CMK (cell line): ENCODE data around the gene FZD2.

Experiments used
- DNase-seq: peaks from one replicate; pipeline ENCODE4 v3.0.0-alpha.2; 2010; ENCODE audit warnings: low read depth

FZD2 gene

DNA sequence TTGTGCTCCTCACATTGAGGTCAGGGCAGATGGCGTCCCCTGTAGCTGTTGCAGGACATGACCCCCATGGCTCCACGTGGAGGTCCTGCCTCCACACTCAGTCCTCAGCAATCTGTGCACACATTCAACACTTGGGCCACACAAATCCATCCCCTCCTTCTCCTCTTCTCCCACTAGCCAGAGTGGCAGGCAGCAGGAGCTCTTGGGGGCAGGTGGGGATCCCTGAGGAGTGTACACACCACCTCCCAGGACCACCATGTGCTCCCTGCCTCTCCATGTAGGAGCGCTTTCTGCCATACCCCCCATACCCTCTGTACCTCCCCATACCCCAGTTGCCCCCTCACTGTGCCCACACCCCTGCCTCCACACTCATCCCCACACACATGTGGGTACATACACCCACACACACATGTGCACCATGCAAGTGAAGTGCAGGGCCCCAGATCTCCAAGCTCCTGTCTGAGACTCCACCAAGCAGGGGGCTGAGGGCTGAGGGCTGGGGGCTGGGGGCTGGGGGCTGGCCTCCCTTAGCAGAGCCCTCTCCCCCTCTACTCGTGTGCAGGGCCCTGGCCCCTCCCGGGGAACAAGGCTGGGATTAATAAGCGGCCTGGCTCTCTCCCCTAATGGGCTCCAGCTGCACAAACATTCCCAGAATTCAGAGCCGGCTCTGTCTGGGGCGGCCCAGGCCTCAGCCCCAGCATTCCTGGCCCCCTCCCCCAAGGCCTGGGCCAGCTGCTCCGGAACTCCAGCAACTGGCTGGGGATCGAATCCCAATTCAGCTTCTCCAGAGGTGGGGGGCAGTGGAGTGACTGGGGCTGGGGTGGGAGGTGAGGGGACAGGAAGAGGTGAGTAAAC lies 50.8 kb downstream of the FZD2 start:
- DNase-seq = no peak

- DNase-seq = no peak
These were observed 51.6 kb downstream of the FZD2 start for GRCh38 chr17:44608727-44609435.

- no peak for DNase-seq
These were observed 53.0 kb downstream of the FZD2 start for GRCh38 chr17:44610331-44610730.
